OCI-LY1 (cell line): Measurements from ENCODE around the gene CHPF2.

Experiments used
- H2AFZ ChIP-seq: fragments of 200-600 bp; sonication (generic), shearing (Covaris generic); 2 replicates; pipeline ENCODE4 v1.6.0; 2014; ENCODE audit warnings: antibody characterized with exemption, mild to moderate bottlenecking, low read length
- H3F3A ChIP-seq: fragments of 200-600 bp; sonication (generic), shearing (Covaris generic); 2 replicates; pipeline ENCODE4 v1.6.0; 2014; ENCODE audit warnings: mild to moderate bottlenecking, antibody characterized with exemption, low read length, moderate library complexity; ENCODE audit not compliant: insufficient read depth
- H3K27ac ChIP-seq: fragments of 200-600 bp; sonication (generic); 2 replicates; pipeline ENCODE4 v1.5.1; 2014; ENCODE audit warnings: low read length, mixed run types, mild to moderate bottlenecking, low read depth; ENCODE audit not compliant: poor library complexity, severe bottlenecking
- H3K27me3 ChIP-seq: fragments of 200-600 bp; sonication (generic); 2 replicates; pipeline ENCODE4 v1.6.0; 2014; ENCODE audit warnings: antibody characterized with exemption, mild to moderate bottlenecking, low read length, moderate library complexity; ENCODE audit not compliant: insufficient read depth
- H3K36me3 ChIP-seq: fragments of 200-600 bp; sonication (generic); 2 replicates; pipeline ENCODE4 v1.6.1; 2014; ENCODE audit warnings: mild to moderate bottlenecking, antibody characterized with exemption, low read length, moderate library complexity, mixed read lengths; ENCODE audit not compliant: insufficient read depth
- H3K4me1 ChIP-seq: fragments of 200-600 bp; sonication (generic); 2 replicates; pipeline ENCODE4 v1.5.1; 2014; ENCODE audit warnings: mild to moderate bottlenecking, low read length, moderate library complexity; ENCODE audit not compliant: insufficient read depth, severe bottlenecking
- H3K4me2 ChIP-seq: fragments of 200-600 bp; sonication (generic), shearing (Covaris generic); 2 replicates; pipeline ENCODE4 v1.6.1; 2014; ENCODE audit warnings: low read length
- H3K4me3 ChIP-seq: fragments of 200-600 bp; sonication (generic); 2 replicates; pipeline ENCODE4 v1.5.1; 2014; ENCODE audit warnings: low read length, low read depth, mild to moderate bottlenecking, mixed read lengths; ENCODE audit not compliant: poor library complexity, severe bottlenecking
- H3K79me2 ChIP-seq: fragments of 200-600 bp; shearing (Covaris generic); 2 replicates; pipeline ENCODE4 v1.6.1; 2016; ENCODE audit warnings: mixed run types, low read length, mixed read lengths; ENCODE audit not compliant: insufficient read depth
- H3K9ac ChIP-seq: fragments of 200-600 bp; sonication (generic), shearing (Covaris generic); 2 replicates; pipeline ENCODE4 v1.6.1; 2014; ENCODE audit warnings: mild to moderate bottlenecking, low read length, mixed read lengths
- H3K9me2 ChIP-seq: fragments of 200-600 bp; sonication (generic), shearing (Covaris generic); 2 replicates; pipeline ENCODE4 v1.6.1; 2014; ENCODE audit warnings: low read depth, mild to moderate bottlenecking, low read length, mixed read lengths
- H3K9me3 ChIP-seq: fragments of 200-600 bp; shearing (Covaris generic); 2 replicates; pipeline ENCODE4 v1.6.1; 2014; ENCODE audit warnings: low read length, mixed read lengths
- H4K20me1 ChIP-seq: fragments of 200-600 bp; sonication (generic), shearing (Covaris generic); 2 replicates; pipeline ENCODE4 v1.6.0; 2016; ENCODE audit warnings: mild to moderate bottlenecking, low read length; ENCODE audit not compliant: insufficient read depth
- EZH2 ChIP-seq: fragments of 200-600 bp; sonication (generic), shearing (Covaris generic); IDR thresholded peaks from 2 replicates; pipeline ENCODE4 v1.8.0; 2017; ENCODE audit warnings: borderline replicate concordance, mixed run types, mild to moderate bottlenecking, antibody characterized with exemption, low read length, moderate library complexity, mixed read lengths
- TF ChIP-seq, protein P1 (sequence below): fragments of 200-600 bp; sonication (generic), shearing (Covaris generic); IDR thresholded peaks from 2 replicates; pipeline ENCODE4 v1.5.1; 2017; ENCODE audit warnings: mild to moderate bottlenecking, antibody characterized with exemption, low read length, moderate library complexity, mixed read lengths

Gene CHPF2

DNA sequence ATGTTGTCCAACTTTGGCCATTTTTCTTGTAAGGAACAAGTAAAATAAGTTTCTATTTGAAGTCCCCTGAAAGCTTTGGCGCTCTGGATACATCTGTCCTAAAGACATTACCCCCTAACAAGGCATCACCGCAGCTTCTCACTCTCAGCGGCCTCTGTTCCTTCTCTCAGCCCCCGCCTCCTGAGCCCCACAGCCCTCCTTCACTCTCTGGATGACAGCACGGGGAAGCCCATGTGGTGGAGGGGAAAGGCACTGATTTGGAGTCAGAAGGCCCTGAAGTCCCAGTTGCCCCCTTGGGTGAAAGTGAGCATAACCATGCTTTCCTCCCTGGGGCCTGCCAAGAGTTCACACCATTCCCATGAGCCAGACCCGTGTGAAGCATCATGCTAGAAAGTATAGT lies 26.6 kb upstream of the CHPF2 start:
- Histone ChIP-seq H4K20me1 (no peaks in the 10 kb centered on the region), H3K27ac (no peak overlapping the region), H2AFZ (no peak overlapping the region), H3F3A (no peaks in the 10 kb centered on the region), H3K79me2 (no peaks in the 10 kb centered on the region), H3K4me3 (no peak overlapping the region), H3K4me1 (no peaks in the 10 kb centered on the region), H3K9me3 (no peaks in the 10 kb centered on the region), H3K9ac (no peak overlapping the region), H3K9me2 (no peaks in the 10 kb centered on the region), H3K27me3 (no peaks in the 10 kb centered on the region), H3K36me3 (no peaks in the 10 kb centered on the region), H3K4me2 (no peak overlapping the region)
- TF ChIP-seq, protein P1, sequence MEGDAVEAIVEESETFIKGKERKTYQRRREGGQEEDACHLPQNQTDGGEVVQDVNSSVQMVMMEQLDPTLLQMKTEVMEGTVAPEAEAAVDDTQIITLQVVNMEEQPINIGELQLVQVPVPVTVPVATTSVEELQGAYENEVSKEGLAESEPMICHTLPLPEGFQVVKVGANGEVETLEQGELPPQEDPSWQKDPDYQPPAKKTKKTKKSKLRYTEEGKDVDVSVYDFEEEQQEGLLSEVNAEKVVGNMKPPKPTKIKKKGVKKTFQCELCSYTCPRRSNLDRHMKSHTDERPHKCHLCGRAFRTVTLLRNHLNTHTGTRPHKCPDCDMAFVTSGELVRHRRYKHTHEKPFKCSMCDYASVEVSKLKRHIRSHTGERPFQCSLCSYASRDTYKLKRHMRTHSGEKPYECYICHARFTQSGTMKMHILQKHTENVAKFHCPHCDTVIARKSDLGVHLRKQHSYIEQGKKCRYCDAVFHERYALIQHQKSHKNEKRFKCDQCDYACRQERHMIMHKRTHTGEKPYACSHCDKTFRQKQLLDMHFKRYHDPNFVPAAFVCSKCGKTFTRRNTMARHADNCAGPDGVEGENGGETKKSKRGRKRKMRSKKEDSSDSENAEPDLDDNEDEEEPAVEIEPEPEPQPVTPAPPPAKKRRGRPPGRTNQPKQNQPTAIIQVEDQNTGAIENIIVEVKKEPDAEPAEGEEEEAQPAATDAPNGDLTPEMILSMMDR, result no peak
- no peak for TF ChIP-seq EZH2

DNA sequence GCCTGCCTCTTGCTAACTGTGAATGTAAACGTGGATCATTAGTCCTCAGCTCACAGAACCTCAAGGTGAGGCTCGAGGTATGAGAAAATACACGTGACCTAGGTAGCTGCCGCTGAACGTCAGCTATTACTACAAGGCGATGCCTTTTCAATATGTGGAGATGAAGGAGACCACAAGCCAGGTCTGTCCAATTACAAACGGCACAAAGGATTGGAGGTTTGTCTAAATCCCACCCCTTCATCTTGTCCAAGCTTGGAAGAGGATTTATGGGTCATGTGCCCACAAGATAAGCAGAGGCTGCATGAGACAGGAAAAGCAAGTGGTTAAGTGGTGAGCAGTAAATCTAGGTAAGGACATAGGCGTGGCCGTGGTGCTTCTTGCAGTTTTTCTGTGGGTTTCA lies 25.4 kb upstream of the CHPF2 start:
- Histone ChIP-seq H3K4me2 (no peak overlapping the region), H3K36me3 (0 out of 2 replicates have a peak, but pooled peaks cover under 1% of the 10 kb centered on the region), H2AFZ (no peak overlapping the region), H3K9ac (no peak overlapping the region), H4K20me1 (no peaks in the 10 kb centered on the region), H3K4me1 (no peaks in the 10 kb centered on the region), H3K9me2 (no peaks in the 10 kb centered on the region), H3K79me2 (no peaks in the 10 kb centered on the region), H3K27ac (no peak overlapping the region), H3F3A (no peaks in the 10 kb centered on the region), H3K4me3 (no peak overlapping the region), H3K9me3 (no peaks in the 10 kb centered on the region), H3K27me3 (no peaks in the 10 kb centered on the region)
- TF ChIP-seq EZH2, result no peak
- TF ChIP-seq, protein P1, result no peak

DNA sequence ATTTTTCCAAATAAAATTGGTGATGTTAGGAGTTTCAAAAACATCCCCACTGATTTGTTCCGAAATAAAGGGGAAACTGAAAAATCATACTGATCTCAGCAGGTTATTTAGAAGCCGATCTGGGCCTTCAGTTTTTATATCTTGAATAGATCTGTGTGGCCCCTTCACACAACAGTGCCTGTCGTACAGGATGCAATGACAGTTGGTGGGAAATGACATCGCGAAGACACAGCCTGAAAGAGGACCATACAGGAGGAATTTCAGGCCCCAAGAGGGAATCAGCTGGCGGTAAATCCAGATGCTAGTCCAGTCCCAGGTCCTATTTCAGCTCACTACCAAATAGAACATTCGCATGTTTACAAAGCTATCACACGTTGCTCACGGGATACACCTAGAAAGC lies 25.0 kb upstream of the CHPF2 start:
- Histone ChIP-seq H2AFZ (no peak overlapping the region), H3K4me1 (no peaks in the 10 kb centered on the region), H3K9me3 (no peaks in the 10 kb centered on the region), H3K4me3 (no peak overlapping the region), H3F3A (no peaks in the 10 kb centered on the region), H4K20me1 (no peaks in the 10 kb centered on the region), H3K27ac (no peak overlapping the region), H3K36me3 (0 out of 2 replicates have a peak, but pooled peaks cover 5% of the 10 kb centered on the region), H3K9ac (no peak overlapping the region), H3K9me2 (no peaks in the 10 kb centered on the region), H3K79me2 (no peaks in the 10 kb centered on the region), H3K4me2 (no peak overlapping the region), H3K27me3 (no peaks in the 10 kb centered on the region)
- TF ChIP-seq, protein P1, result no peak
- TF ChIP-seq EZH2, result no peak
